ENCODE data around the gene WEE2. TPM values are rescaled to one million over a fixed set of nuclear protein-coding genes. Genes with fewer than 3 reads are reported as not detected.

WEE2 gene
- total and polyA plus RNA-seq, 7 experiments from 2014 or later = 0.11 to 0.15 TPM; not detected in 5

GRCh38 chr7:141704741-141705140 lies 3.4 kb upstream of the WEE2 start:
- POLR2A ChIA-PET = interaction anchor here (0.8 to 1.1 kb wide), 2 partner anchors 9 to 12 kb away, joined by 3 to 4 read pairs; no protein-coding TSS in a partner anchor
- no peaks in the 10 kb centered on the region for H3K9me3 Mint-ChIP-seq

GRCh38 chr7:141706239-141707064 lies 1.7 kb upstream of the WEE2 start:
- H3K27me3 Mint-ChIP-seq = peaks cover 0 to 18% (median 0%) of the 10 kb centered on the region in 5 donors
- H3K4me1 Mint-ChIP-seq = peaks cover 0 to 10% (median 7%) of the 10 kb centered on the region in 7 donors
- H3K27ac Mint-ChIP-seq = no peak overlapping the region
- no peak for ATAC-seq
- H3K27me3 ChIP-seq (ENCODE audit: control insufficient read depth in 2 of 2, insufficient read depth in 2 of 2, low read length in 2 of 2) = no peaks in the 10 kb centered on the region
- H3K36me3 ChIP-seq (ENCODE audit: control insufficient read depth in 2 of 3, insufficient read depth in 3 of 3, low read length in 3 of 3) = no peaks in the 10 kb centered on the region
- CTCF ChIA-PET = no interaction called here
- H3K4me3 Mint-ChIP-seq = no peak overlapping the region
- intact Hi-C loops (cut with micrococcal nuclease) = no loop called here
- peaks cover 0 to 7% of the 10 kb centered on the region in 2 donors for H3K4me1 ChIP-seq (ENCODE audit: control insufficient read depth in 2 of 2, insufficient read depth in 2 of 2, low read length in 2 of 2)
- no peak overlapping the region for H3K27ac ChIP-seq (ENCODE audit: low read depth, low read length)
- peaks cover 0 to 15% (median 4%) of the 10 kb centered on the region in 5 donors for H3K36me3 Mint-ChIP-seq
- no peaks in the 10 kb centered on the region for H3K9me3 ChIP-seq (ENCODE audit: control insufficient read depth in 2 of 3, low read length in 3 of 3)
- H3K9me3 Mint-ChIP-seq = no peaks in the 10 kb centered on the region
- POLR2A ChIA-PET = interaction anchor here (0.9 kb wide), 1 partner anchor 32 kb away, joined by 3 read pairs; the partner anchor contains the start of gene SSBP1
- H3K4me3 ChIP-seq (ENCODE audit: low read length) = no peak overlapping the region
- DNase-seq = no peak

More at GRCh38 chr7:141704741-141705140, 3.4 kb upstream of the WEE2 start:
- no peaks in the 10 kb centered on the region for H3K36me3 ChIP-seq (ENCODE audit: control insufficient read depth in 2 of 3, insufficient read depth in 3 of 3, low read length in 3 of 3)
- Mint-ChIP-seq H3K27ac (peak overlapping the region in 1 of 9 donors; percentile 39), H3K4me1 (peaks cover 14 to 25% (median 21%) of the 10 kb centered on the region in 7 donors), H3K36me3 (peaks cover 0 to 10% (median 3%) of the 10 kb centered on the region in 5 donors), H3K4me3 (no peak overlapping the region), H3K27me3 (peaks cover 0 to 18% (median 0%) of the 10 kb centered on the region in 5 donors)
- CTCF ChIA-PET = no interaction called here
- H3K27me3 ChIP-seq (ENCODE audit: control insufficient read depth in 2 of 2, insufficient read depth in 2 of 2, low read length in 2 of 2) = no peaks in the 10 kb centered on the region
- intact Hi-C loops (cut with micrococcal nuclease) = loop anchor here in 1 of 2 donors (5.0 kb wide), 1 partner anchor 782 kb away; the partner anchor contains the start of gene BRAF
- H3K27ac ChIP-seq (ENCODE audit: low read depth, low read length) = no peak overlapping the region
- ATAC-seq (no peak), DNase-seq (no peak)
- H3K9me3 ChIP-seq (ENCODE audit: control insufficient read depth in 2 of 3, low read length in 3 of 3) = no peaks in the 10 kb centered on the region
- no peak overlapping the region for H3K4me3 ChIP-seq (ENCODE audit: low read length)
- H3K4me1 ChIP-seq (ENCODE audit: control insufficient read depth in 2 of 2, insufficient read depth in 2 of 2, low read length in 2 of 2) = peaks cover 7 to 12% of the 10 kb centered on the region in 2 donors

GRCh38 chr7:141709318-141709717 lies 1.2 kb downstream of the WEE2 start:
- Mint-ChIP-seq H3K36me3 (peaks cover 0 to 15% (median 4%) of the 10 kb centered on the region in 5 donors), H3K27ac (no peak overlapping the region), H3K4me3 (no peak overlapping the region), H3K9me3 (peaks cover 0 to 2% (median 0%) of the 10 kb centered on the region in 11 donors), H3K27me3 (peaks cover 0 to 7% (median 0%) of the 10 kb centered on the region in 5 donors), H3K4me1 (peaks cover 0 to 9% (median 0%) of the 10 kb centered on the region in 7 donors)
- Histone ChIP-seq H3K27me3 (ENCODE audit: control insufficient read depth in 2 of 2, insufficient read depth in 2 of 2, low read length in 2 of 2) (no peaks in the 10 kb centered on the region), H3K9me3 (ENCODE audit: control insufficient read depth in 2 of 3, low read length in 3 of 3) (no peaks in the 10 kb centered on the region), H3K27ac (ENCODE audit: low read depth, low read length) (no peak overlapping the region), H3K4me1 (ENCODE audit: control insufficient read depth in 2 of 2, insufficient read depth in 2 of 2, low read length in 2 of 2) (no peaks in the 10 kb centered on the region), H3K36me3 (ENCODE audit: control insufficient read depth in 2 of 3, insufficient read depth in 3 of 3, low read length in 3 of 3) (no peaks in the 10 kb centered on the region), H3K4me3 (ENCODE audit: low read length) (no peak overlapping the region)
- ATAC-seq (no peak), DNase-seq (no peak)
- ChIA-PET POLR2A (interaction anchor here (2.2 kb wide), 1 partner anchor 29 kb away, joined by 8 read pairs; the partner anchor contains the start of gene SSBP1), CTCF (interaction anchor here (1.0 to 1.3 kb wide), 2 partner anchors 8 to 55 kb away, joined by 3 to 7 read pairs; no protein-coding TSS in a partner anchor)
- intact Hi-C loops (cut with micrococcal nuclease) = no loop called here

GRCh38 chr7:141709749-141710148 lies 1.6 kb downstream of the WEE2 start:
- Histone ChIP-seq H3K9me3 (ENCODE audit: control insufficient read depth in 2 of 3, low read length in 3 of 3) (no peaks in the 10 kb centered on the region), H3K4me3 (ENCODE audit: low read length) (no peak overlapping the region), H3K4me1 (ENCODE audit: control insufficient read depth in 2 of 2, insufficient read depth in 2 of 2, low read length in 2 of 2) (no peaks in the 10 kb centered on the region), H3K36me3 (ENCODE audit: control insufficient read depth in 2 of 3, insufficient read depth in 3 of 3, low read length in 3 of 3) (no peaks in the 10 kb centered on the region), H3K27me3 (ENCODE audit: control insufficient read depth in 2 of 2, insufficient read depth in 2 of 2, low read length in 2 of 2) (no peaks in the 10 kb centered on the region), H3K27ac (ENCODE audit: low read depth, low read length) (no peak overlapping the region)
- ATAC-seq (no peak), DNase-seq (no peak)
- H3K9me3 Mint-ChIP-seq = peaks cover 0 to 2% (median 0%) of the 10 kb centered on the region in 11 donors
- ChIA-PET POLR2A (interaction anchor here (0.9 to 2.2 kb wide), 2 partner anchors 8 to 28 kb away, joined by 3 to 8 read pairs; partner anchors contain the start of gene SSBP1), CTCF (interaction anchor here (1.0 to 1.3 kb wide), 2 partner anchors 9 to 55 kb away, joined by 3 to 7 read pairs; no protein-coding TSS in a partner anchor)
- H3K27me3 Mint-ChIP-seq = peaks cover 0 to 5% (median 0%) of the 10 kb centered on the region in 5 donors
- intact Hi-C loops (cut with micrococcal nuclease) = loop anchor here in 1 of 2 donors (1.0 kb wide), 1 partner anchor 55 kb away; no protein-coding TSS in a partner anchor
- H3K4me1 Mint-ChIP-seq = peaks cover 0 to 9% (median 0%) of the 10 kb centered on the region in 7 donors
- no peak overlapping the region for H3K27ac Mint-ChIP-seq
- no peak overlapping the region for H3K4me3 Mint-ChIP-seq
- peaks cover 0 to 15% (median 4%) of the 10 kb centered on the region in 5 donors for H3K36me3 Mint-ChIP-seq

DNA sequence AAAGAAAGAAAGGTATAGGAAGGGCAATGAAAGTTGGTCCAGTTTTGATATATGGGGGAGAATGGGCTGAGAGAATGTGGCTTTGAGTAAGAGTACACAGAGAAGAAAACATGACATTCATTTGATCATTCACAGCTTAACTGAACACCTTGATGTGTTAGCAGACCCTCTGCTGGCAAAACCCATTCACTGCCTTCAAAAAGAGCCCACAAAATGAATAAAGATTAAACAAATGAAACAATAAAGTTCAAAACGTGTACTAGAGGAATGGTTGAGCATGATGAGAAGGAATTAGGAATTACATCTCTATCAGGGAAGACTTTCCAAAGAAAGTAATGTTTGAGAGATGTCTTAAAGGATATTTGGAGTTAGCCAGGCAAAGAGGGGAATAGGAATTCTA lies 2.1 kb downstream of the WEE2 start:
- Histone ChIP-seq H3K27me3 (ENCODE audit: control insufficient read depth in 2 of 2, insufficient read depth in 2 of 2, low read length in 2 of 2) (no peaks in the 10 kb centered on the region), H3K9me3 (ENCODE audit: control insufficient read depth in 2 of 3, low read length in 3 of 3) (no peaks in the 10 kb centered on the region), H3K27ac (ENCODE audit: low read depth, low read length) (no peak overlapping the region), H3K4me3 (ENCODE audit: low read length) (no peak overlapping the region), H3K36me3 (ENCODE audit: control insufficient read depth in 2 of 3, insufficient read depth in 3 of 3, low read length in 3 of 3) (no peaks in the 10 kb centered on the region), H3K4me1 (ENCODE audit: control insufficient read depth in 2 of 2, insufficient read depth in 2 of 2, low read length in 2 of 2) (no peaks in the 10 kb centered on the region)
- Mint-ChIP-seq H3K27ac (no peak overlapping the region), H3K9me3 (peaks cover 0 to 2% (median 0%) of the 10 kb centered on the region in 11 donors), H3K4me1 (peaks cover 0 to 9% (median 0%) of the 10 kb centered on the region in 7 donors), H3K36me3 (peaks cover 0 to 15% (median 4%) of the 10 kb centered on the region in 5 donors), H3K4me3 (no peak overlapping the region), H3K27me3 (peaks cover 0 to 2% (median 0%) of the 10 kb centered on the region in 5 donors)
- CTCF ChIA-PET = interaction anchor here (1.0 to 1.3 kb wide), 3 partner anchors 9 to 56 kb away, joined by 3 to 7 read pairs (median 5); no protein-coding TSS in a partner anchor
- POLR2A ChIA-PET = interaction anchor here (0.9 to 2.2 kb wide), 2 partner anchors 9 to 28 kb away, joined by 3 to 8 read pairs; partner anchors contain the start of gene SSBP1
- intact Hi-C loops (cut with micrococcal nuclease) = loop anchor here in 1 of 2 donors (1.0 kb wide), 1 partner anchor 56 kb away; no protein-coding TSS in a partner anchor
- no peak for ATAC-seq
- peak in 1 of 9 donors; percentile 14 for DNase-seq

DNA sequence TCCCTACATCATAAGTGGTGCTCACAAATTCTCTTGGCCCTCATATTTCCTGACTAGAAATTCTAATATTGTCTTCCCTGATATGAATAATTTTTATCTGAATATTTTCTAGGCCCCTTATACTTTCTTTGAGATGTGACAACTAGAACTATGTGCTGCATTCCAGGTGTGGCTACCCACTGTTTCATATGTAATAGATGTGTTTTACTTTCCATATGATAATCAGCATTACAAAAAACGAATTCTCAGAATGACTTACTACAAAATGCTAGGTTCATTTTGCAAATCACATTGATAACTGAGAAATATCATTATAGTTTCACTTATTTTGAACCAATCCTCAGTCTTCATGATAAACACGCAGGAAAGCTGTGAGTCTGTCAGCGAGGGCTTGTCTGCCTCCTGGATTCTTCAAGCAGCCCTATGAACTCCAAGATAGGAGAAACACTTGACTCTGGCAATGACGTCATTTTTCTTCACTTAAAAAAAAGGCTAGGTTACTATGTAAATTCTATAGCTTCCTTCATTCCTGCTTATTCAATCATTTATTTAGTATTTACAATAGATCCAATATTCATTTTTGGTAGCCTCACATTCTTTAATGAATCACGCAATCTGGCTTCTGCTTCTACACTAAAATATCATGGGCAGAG lies 4.6 kb downstream of the WEE2 start:
- Histone ChIP-seq H3K9me3 (ENCODE audit: control insufficient read depth in 2 of 3, low read length in 3 of 3) (no peaks in the 10 kb centered on the region), H3K36me3 (ENCODE audit: control insufficient read depth in 2 of 3, insufficient read depth in 3 of 3, low read length in 3 of 3) (no peaks in the 10 kb centered on the region)
- H3K9me3 Mint-ChIP-seq = peaks cover 0 to 2% (median 0%) of the 10 kb centered on the region in 11 donors

More for the DNA sequence above, 4.6 kb downstream of the WEE2 start:
- Mint-ChIP-seq H3K4me3 (no peak overlapping the region), H3K36me3 (peaks cover 0 to 14% (median 4%) of the 10 kb centered on the region in 5 donors), H3K4me1 (peaks cover 0 to 12% (median 0%) of the 10 kb centered on the region in 7 donors), H3K27ac (no peak overlapping the region), H3K27me3 (peaks cover 0 to 5% (median 0%) of the 10 kb centered on the region in 5 donors)
- ChIA-PET POLR2A (interaction anchor here (0.7 kb wide), 1 partner anchor 8 kb away, joined by 3 read pairs; no protein-coding TSS in a partner anchor), CTCF (no interaction called here)
- no peaks in the 10 kb centered on the region for H3K27me3 ChIP-seq (ENCODE audit: control insufficient read depth in 2 of 2, insufficient read depth in 2 of 2, low read length in 2 of 2)
- no peak overlapping the region for H3K27ac ChIP-seq (ENCODE audit: low read depth, low read length)
- H3K4me3 ChIP-seq (ENCODE audit: low read length) = no peak overlapping the region
- H3K4me1 ChIP-seq (ENCODE audit: control insufficient read depth in 2 of 2, insufficient read depth in 2 of 2, low read length in 2 of 2) = no peaks in the 10 kb centered on the region
- no peak for ATAC-seq
- intact Hi-C loops (cut with micrococcal nuclease) = no loop called here
- no peak for DNase-seq
